ENCODE measurements around the gene ZNF775. TPM values are rescaled to one million over a fixed set of nuclear protein-coding genes. Genes with fewer than 3 reads are reported as not detected.

Gene ZNF775
- total RNA-seq, 1 experiment from 2014 or later, result 5.8 TPM

DNA sequence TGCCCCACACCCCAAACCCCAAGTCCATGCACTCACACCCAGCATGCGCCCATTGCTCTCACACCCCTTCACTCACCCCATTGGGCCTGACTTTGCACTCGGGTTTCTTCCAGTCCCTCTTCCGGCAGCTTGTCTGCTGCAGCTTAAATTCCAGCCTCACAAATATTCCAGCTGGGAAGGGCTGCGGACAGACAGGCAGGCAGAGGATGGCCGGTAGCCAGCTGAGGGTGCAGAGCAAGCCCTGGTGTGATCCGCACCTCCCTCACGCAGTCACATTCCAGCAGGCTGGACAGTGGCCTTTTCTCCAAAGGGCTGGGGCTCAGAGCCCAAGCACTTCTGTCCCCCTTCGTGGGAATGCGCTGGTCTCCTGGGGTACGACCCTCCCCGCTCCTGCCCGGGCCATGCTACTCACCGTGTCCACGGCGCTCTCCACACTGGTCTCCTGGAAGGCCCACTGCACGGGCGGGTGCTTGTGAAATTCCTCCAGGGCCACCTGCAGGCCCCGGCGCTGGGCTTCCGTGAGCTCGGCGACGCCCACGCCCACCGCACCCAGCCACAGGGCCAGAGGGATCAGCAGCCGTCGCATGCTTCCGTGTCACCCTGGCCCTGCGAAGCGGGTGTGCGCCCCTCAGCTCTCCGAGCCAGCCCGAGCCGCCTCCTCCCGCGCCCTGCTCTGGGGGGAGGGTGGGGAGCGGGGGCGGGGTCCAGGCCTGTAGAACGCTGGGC lies 38.9 kb upstream of the ZNF775 start:
- Histone ChIP-seq H3K36me3 (no peaks in the 10 kb centered on the region), H3K27me3 (replicated peaks) (0 out of 2 replicates have a peak, but pooled peaks cover 5% of the 10 kb centered on the region), H3K4me1 (replicated peaks) (no peaks in the 10 kb centered on the region), H3K27ac (no peak overlapping the region), H3K9me3 (replicated peaks) (no peaks in the 10 kb centered on the region; the same call in 1 of the 2 replicates), H3K4me3 (no peak overlapping the region)
- no peak for DNase-seq (ENCODE audit: low read depth in 1 of 2, low spot score in 2 of 2)

DNA sequence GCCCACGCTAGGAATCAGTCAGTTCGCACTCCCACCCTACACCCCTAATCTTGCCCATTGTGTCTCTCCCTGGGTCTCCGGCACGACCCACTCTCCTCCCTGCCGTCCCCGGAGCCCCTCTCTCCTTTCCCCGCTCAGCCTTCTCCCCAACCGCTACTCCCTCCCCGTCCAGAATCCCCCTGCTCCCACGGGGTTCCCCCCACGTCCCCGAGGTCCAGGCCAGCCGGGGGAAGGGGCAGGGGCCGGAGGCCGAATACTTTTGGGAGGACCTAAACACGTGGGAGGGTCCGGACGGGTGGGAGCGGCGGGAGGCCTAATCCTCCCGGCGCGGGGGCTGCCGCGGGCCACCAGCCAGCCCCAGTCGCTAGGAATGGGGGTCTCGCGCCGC lies 38.3 kb upstream of the ZNF775 start:
- no peak overlapping the region for H3K4me3 ChIP-seq
- no peak for DNase-seq (ENCODE audit: low read depth in 1 of 2, low spot score in 2 of 2)
- H3K27me3 ChIP-seq (replicated peaks), result peaks cover 6% of the 10 kb centered on the region; the same call in 1 of the 2 replicates
- H3K4me1 ChIP-seq (replicated peaks), result no peaks in the 10 kb centered on the region
- H3K27ac ChIP-seq, result no peak overlapping the region
- no peaks in the 10 kb centered on the region for H3K36me3 ChIP-seq
- no peaks in the 10 kb centered on the region; the same call in 1 of the 2 replicates for H3K9me3 ChIP-seq (replicated peaks)

DNA sequence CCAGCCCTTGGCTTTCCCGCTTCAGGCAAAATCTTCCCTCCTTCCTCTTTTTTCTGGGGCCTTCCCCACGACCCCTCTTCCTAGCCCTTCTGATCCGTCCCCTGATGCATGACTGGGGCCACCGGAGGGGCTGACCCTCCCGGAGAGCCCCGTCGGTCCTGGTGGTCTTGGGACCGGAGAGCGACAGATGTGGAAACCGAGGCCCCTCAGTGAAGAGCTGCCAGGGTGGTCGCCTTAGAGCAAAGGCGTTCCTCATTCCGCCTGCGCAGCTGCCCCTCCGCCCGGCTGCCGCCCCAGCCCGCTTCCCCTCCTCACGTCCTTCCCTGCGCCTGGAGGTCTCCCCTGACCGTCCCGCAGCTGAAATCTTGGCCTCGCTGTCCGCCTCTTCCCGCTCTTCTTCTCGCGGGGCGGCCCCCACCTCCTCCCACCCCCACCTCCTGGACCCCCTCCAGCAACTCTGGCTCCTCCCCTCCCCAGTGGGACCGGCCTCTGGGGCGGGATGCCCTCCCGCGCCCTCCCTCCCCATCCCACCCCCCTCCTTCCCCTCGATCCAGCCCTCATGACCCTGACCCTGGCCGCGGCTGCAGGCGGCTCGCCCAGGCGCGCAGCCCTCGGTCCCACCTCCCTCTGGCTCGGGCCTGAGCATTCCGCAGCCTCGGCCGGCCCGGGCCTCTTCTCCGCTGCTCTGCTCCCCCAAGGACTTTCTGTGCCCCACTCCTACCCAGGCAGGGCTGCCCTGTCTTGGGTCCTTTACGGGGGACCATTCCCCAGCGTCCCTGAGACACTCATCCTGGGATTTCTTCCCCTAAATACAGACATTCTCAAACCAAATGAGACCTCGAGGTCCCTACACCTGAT lies 37.6 kb upstream of the ZNF775 start, which contains the start of gene RARRES2:
Gene RARRES2, minus strand, starts transcription at position 367 of the 858 bp plus-strand sequence. CDS start 1,020 bp downstream, outside the sequence.
- H3K9me3 ChIP-seq (replicated peaks), result no peaks in the 10 kb centered on the region; the same call in 1 of the 2 replicates
- peaks cover 6% of the 10 kb centered on the region; the same call in 1 of the 2 replicates for H3K27me3 ChIP-seq (replicated peaks)
- H3K36me3 ChIP-seq, result no peaks in the 10 kb centered on the region
- H3K27ac ChIP-seq, result no peak within 1 kb of the TSS
- DNase-seq (ENCODE audit: low read depth in 1 of 2, low spot score in 2 of 2), result no peak
- no peak within 1 kb of the TSS for H3K4me3 ChIP-seq
- no peaks in the 10 kb centered on the region for H3K4me1 ChIP-seq (replicated peaks)

DNA sequence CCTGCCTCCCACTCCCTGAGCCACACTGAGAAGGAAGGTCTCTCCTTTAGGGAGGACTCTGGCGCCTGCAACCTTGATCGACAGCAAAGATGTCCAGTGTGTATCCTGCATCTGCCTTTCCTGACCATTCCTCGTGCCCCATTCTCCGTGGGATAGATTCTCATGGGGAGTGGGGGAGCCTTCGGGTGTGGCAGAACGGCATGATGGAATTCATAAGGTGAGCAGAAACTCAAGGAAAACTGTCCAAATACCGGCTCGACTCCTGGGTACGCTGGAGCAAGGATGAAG lies 37.1 kb upstream of the ZNF775 start:
- no peak overlapping the region for H3K4me3 ChIP-seq

DNA sequence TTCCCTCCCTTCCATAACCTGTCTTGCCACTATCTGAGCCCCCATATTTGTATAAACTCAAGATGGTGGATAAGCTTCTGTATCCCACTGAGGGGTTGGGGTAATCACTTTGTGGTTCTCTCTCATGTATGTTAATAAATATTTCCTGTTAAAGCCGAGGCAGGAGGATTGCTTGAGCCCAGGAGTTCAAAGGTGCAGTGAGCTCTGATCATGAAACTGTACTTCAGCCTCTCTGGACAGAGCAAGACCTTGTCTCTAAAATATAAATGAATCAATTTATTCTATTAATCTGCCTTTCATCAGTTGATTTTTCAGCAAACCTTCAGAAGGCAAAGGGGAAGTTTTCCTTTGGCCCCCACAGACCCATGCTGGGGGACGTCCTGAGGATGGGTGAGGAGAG lies 35.9 kb upstream of the ZNF775 start:
- Histone ChIP-seq H3K4me1 (replicated peaks) (no peaks in the 10 kb centered on the region), H3K27ac (no peak overlapping the region), H3K4me3 (no peak overlapping the region), H3K27me3 (replicated peaks) (peaks cover 6% of the 10 kb centered on the region; the same call in 1 of the 2 replicates), H3K36me3 (no peaks in the 10 kb centered on the region), H3K9me3 (replicated peaks) (no peaks in the 10 kb centered on the region; the same call in 1 of the 2 replicates)
- no peak for DNase-seq (ENCODE audit: low read depth in 1 of 2, low spot score in 2 of 2)

More for the DNA sequence above, 37.1 kb upstream of the ZNF775 start:
- peaks cover 6% of the 10 kb centered on the region; the same call in 1 of the 2 replicates for H3K27me3 ChIP-seq (replicated peaks)
- no peak for DNase-seq (ENCODE audit: low read depth in 1 of 2, low spot score in 2 of 2)
- no peaks in the 10 kb centered on the region for H3K4me1 ChIP-seq (replicated peaks)
- no peak overlapping the region for H3K27ac ChIP-seq
- no peaks in the 10 kb centered on the region; the same call in 1 of the 2 replicates for H3K9me3 ChIP-seq (replicated peaks)
- H3K36me3 ChIP-seq, result no peaks in the 10 kb centered on the region

DNA sequence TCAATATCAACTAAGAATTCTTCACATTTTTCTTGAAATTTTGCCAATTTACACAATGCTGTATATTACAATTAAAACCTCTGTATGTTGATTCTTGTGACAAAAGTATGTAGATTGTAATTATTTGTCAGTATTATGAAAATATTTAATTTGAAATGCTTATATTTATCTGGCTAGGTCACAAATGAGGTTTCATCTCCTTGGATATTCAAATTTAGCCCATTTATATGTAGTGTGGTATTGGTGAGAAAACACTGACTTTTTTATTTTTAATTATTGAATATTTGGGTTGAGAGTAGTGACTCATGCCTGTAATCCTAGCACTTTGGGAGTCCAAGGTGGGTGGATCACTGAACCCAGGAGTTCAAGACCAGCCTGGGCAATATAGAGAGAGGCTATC lies 34.8 kb upstream of the ZNF775 start:
- DNase-seq (ENCODE audit: low read depth in 1 of 2, low spot score in 2 of 2), result no peak
- Histone ChIP-seq H3K36me3 (no peaks in the 10 kb centered on the region), H3K9me3 (replicated peaks) (no peaks in the 10 kb centered on the region; the same call in 1 of the 2 replicates), H3K27me3 (replicated peaks) (peaks cover 6% of the 10 kb centered on the region; the same call in 1 of the 2 replicates), H3K27ac (no peak overlapping the region), H3K4me1 (replicated peaks) (no peaks in the 10 kb centered on the region), H3K4me3 (no peak overlapping the region)

DNA sequence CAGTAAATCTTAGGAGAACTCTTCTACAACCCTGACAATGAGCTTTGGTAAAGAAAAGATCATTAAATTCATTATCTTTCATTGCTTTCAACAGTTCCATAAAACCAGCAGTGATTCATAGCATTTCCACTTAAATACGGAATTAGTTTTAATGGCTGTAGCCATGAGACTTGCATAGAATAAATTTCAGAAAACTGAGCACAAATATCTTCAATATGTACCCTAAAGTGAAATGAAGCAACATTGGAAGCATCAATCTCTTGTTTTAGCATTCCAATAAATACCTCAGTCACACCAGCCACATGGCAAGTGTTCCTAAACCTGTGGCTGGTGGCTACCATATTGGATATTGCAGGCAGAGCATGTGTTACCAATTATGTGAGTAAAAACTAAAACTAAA lies 34.1 kb upstream of the ZNF775 start:
- no peak for DNase-seq (ENCODE audit: low read depth in 1 of 2, low spot score in 2 of 2)
- Histone ChIP-seq H3K36me3 (no peaks in the 10 kb centered on the region), H3K27me3 (replicated peaks) (peaks cover 6% of the 10 kb centered on the region; the same call in 1 of the 2 replicates), H3K4me3 (no peak overlapping the region), H3K4me1 (replicated peaks) (no peaks in the 10 kb centered on the region), H3K27ac (no peak overlapping the region), H3K9me3 (replicated peaks) (no peaks in the 10 kb centered on the region; the same call in 1 of the 2 replicates)

DNA sequence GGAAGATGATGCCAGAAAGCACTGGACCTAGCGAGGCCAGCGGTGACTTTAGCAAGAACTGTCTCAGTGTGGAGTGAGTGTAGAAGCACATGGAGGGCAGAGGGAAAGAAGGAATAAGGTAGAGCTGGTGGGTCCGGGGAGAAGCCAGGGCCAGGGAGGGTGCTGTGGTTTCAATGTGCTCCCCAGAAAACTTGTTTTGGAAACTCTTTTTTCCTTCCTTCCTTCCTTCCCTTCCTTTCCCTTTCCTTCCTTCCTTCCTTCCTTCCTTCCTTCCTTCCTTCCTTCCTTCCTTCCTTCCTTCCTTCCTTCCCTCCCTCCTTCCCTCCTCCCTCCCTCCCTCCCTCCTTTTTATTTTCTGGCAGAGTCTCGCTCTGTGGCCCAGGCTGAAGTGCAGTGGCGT lies 32.2 kb upstream of the ZNF775 start:
- no peak for DNase-seq (ENCODE audit: low read depth in 1 of 2, low spot score in 2 of 2)
- H3K4me1 ChIP-seq (replicated peaks), result no peaks in the 10 kb centered on the region
- H3K36me3 ChIP-seq, result no peaks in the 10 kb centered on the region
- no peak overlapping the region for H3K27ac ChIP-seq
- H3K27me3 ChIP-seq (replicated peaks), result peaks cover 6% of the 10 kb centered on the region; the same call in 1 of the 2 replicates
- H3K4me3 ChIP-seq, result no peak overlapping the region
- H3K9me3 ChIP-seq (replicated peaks), result no peaks in the 10 kb centered on the region; the same call in 1 of the 2 replicates

DNA sequence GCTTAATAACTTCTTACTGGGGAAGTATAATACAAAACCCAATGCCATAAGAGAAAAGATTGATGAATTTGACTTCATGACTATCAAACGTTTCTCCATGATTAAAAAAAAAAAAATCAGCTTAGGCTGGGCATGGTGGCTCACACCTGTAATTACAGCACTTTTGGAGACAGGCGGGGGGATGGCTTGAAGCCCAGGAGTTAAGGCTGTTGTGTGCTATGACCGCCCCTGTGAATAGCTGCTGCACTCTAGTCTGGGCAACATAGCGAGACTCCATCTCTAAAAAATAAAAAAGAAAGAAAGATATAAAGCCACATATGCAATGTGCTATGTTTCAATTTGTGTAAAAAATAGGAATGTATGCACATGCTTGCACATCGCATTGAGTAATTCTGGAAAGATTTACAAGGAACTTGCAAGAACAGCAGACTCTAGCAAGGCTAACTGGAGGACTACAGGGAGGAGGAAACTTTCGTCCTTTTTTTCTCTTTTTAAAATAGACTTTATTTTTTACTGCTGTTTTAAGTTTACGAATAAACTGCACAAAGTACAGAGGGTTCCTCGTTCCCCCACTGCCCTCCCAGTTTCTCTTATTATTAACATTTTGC lies 27.4 kb upstream of the ZNF775 start:
- no peak overlapping the region for H3K4me3 ChIP-seq
- no peaks in the 10 kb centered on the region for H3K9me3 ChIP-seq (replicated peaks)
- H3K27ac ChIP-seq, result no peak overlapping the region
- no peaks in the 10 kb centered on the region for H3K4me1 ChIP-seq (replicated peaks)
- no peak for DNase-seq (ENCODE audit: low read depth in 1 of 2, low spot score in 2 of 2)
- H3K36me3 ChIP-seq, result no peaks in the 10 kb centered on the region
- H3K27me3 ChIP-seq (replicated peaks), result no peaks in the 10 kb centered on the region

DNA sequence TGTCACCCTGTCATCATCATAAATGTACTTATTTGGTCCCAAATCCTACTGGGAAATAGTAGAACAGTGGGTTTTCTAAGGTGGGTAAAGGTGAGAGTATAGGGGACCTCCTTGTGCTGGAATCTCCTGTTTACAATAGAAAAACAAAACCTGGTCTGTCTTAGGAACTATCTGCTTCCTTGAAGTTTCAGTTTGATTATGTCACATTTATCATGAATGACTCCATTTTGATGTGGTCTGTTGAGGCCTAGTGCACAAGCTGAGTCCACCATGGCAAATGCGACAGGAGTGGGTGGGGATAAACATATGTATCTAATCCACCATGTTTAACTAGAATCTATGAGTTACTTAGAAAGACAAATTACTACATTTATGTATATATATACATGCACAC lies 23.5 kb upstream of the ZNF775 start:
- Histone ChIP-seq H3K36me3 (no peaks in the 10 kb centered on the region), H3K27ac (no peak overlapping the region), H3K4me1 (replicated peaks) (no peaks in the 10 kb centered on the region), H3K27me3 (replicated peaks) (no peaks in the 10 kb centered on the region), H3K4me3 (no peak overlapping the region), H3K9me3 (replicated peaks) (no peaks in the 10 kb centered on the region)
- DNase-seq (ENCODE audit: low read depth in 1 of 2, low spot score in 2 of 2), result no peak

DNA sequence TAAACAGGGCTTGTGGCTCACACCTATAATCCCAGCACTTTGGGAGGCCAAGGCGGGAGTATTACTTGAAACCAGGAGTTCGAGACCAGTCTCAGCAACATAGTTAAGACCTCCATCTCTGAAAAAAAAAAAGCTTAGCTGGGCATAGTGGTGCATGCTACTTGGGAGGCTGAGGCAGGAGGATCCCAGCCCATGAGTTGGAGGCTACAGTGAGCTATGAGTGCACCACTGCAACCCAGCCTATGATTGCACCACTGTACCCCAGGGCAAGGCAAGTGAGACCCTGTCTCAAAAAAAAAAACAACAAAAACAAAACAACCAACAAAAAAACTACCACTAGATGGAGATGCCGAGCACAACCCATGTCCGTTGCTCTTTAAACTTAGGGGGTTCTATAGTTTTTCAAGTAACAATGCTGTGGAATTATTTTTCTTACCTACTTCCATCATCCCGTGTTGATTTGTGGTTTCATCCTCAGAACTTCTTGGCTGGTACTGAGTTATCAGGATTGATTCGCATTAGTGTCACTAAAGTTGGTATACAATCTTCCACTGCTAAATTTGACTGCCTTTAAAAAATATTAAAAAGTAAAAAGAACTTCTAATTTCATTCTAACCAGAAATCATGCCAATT lies 22.7 kb upstream of the ZNF775 start:
- H3K9me3 ChIP-seq (replicated peaks), result no peaks in the 10 kb centered on the region
- no peaks in the 10 kb centered on the region for H3K4me1 ChIP-seq (replicated peaks)
- no peak overlapping the region for H3K27ac ChIP-seq
- no peaks in the 10 kb centered on the region for H3K36me3 ChIP-seq
- no peaks in the 10 kb centered on the region for H3K27me3 ChIP-seq (replicated peaks)
- no peak overlapping the region for H3K4me3 ChIP-seq
- DNase-seq (ENCODE audit: low read depth in 1 of 2, low spot score in 2 of 2), result peak in 1 of 2 experiments; percentile 39

DNA sequence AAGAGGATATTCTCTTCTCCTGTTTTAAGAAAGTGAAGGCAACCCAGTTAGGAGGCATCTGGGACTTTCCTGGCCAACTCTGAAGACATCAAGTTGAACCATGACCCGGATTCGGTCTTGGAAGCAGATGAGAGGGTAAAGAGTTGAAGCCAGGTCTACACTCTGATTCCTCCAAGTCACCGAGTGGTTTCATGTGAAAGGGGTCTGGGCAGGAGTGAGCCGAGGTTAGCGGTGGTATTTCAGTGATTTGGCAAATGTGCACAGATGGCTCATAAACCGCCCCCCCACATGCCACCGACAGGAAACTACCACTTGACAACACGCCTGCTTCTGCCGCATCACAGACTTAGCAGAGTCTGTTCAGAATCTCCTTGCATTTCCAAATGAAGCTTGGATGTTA lies 21.9 kb upstream of the ZNF775 start:
- no peak overlapping the region for H3K27ac ChIP-seq
- H3K27me3 ChIP-seq (replicated peaks), result no peaks in the 10 kb centered on the region
- H3K4me3 ChIP-seq, result no peak overlapping the region
- no peak for DNase-seq (ENCODE audit: low read depth in 1 of 2, low spot score in 2 of 2)
- H3K4me1 ChIP-seq (replicated peaks), result no peaks in the 10 kb centered on the region
- H3K9me3 ChIP-seq (replicated peaks), result no peaks in the 10 kb centered on the region
- no peaks in the 10 kb centered on the region for H3K36me3 ChIP-seq

DNA sequence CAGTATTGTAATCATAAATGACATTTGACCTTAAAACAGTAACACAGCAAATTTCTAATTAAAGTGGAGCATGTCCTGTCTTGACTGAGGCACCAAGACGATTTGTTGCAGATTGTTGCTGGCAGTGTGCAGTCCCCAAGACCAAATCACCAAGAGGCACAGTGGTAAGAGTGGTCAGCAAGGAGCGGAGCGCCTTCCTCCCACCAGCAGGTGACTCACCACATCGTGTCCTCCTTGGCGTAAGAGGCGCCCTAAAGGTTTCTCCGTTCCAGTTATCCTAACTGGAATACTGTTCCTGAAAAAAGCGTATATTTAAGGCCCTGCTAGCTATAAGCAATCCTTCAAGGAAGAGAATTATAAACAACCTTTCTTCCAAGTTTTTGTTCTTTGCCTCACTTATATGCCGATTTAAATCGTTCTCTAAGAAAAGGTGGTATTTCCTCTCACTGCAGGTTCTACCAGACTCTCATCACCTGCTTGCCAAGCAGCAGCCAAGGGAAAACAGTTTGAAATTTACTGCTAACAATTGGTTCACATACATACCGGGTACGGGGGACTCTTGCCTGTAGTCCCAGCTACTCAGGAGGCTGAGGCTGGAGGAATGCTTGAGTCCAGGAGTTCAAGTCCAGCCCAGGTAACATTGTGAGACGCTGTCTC lies 21.2 kb upstream of the ZNF775 start:
- Histone ChIP-seq H3K27ac (no peak overlapping the region), H3K4me3 (no peak overlapping the region), H3K4me1 (replicated peaks) (no peaks in the 10 kb centered on the region), H3K36me3 (no peaks in the 10 kb centered on the region), H3K27me3 (replicated peaks) (no peaks in the 10 kb centered on the region), H3K9me3 (replicated peaks) (no peaks in the 10 kb centered on the region)
- DNase-seq (ENCODE audit: low read depth in 1 of 2, low spot score in 2 of 2), result no peak
